Fibroblast of skin of abdomen (primary cell): ENCODE results near the gene CASP3.
"Not testable (repeated sequence)": the region's sequence is repeated elsewhere in the genome, so short reads cannot be mapped to it uniquely, and the experiment has no call there.

Experiments used
- DNase-seq: peaks from one replicate; pipeline ENCODE4 v3.0.0-alpha.2; 2013

The CASP3 gene

DNA sequence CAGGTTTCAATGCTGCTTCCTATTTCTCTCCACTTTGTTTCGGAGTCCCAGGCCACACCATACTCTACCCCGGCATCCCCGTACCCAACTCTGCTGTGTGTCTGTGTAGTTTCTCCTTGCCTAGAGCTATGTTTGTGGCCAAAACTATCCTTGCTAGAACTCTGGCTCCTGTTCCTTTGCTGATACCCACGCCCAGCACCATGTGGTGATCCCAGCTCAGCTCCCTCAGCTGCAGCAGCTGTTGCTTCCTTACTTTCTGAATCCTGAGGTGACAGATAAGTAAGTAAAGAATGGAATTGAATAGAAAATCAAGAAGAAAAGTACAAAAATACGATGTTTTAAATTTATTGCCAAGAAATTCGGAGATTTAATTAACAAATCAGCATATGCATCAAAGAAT, 55.8 kb downstream of the CASP3 start:
- no peak for DNase-seq

DNA sequence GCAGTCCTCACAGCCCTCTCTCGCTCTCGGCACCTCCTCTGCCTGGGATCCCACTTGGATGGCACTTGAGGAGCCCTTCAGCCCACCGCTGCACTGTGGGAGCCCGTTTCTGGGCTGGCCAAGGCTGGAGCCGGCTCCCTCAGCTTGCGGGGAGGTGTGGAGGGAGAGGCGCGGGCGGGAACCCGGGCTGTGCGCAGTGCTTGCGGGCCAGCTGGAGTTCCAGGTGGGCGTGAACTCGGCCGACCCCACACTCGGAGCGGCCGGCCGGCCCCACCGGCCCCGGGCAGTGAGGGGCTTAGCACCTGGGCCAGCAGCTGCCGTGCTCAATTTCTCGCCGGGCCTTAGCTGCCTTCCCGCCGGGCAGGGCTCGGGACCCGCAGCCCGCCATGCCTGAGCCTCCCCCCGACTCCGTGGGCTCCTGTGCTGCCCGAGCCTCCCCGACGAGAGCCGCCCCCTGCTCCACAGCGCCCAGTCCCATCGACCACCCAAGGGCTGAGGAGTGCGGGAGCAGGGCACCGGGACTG, 57.4 kb downstream of the CASP3 start:
- not testable (repeated sequence) for DNase-seq

DNA sequence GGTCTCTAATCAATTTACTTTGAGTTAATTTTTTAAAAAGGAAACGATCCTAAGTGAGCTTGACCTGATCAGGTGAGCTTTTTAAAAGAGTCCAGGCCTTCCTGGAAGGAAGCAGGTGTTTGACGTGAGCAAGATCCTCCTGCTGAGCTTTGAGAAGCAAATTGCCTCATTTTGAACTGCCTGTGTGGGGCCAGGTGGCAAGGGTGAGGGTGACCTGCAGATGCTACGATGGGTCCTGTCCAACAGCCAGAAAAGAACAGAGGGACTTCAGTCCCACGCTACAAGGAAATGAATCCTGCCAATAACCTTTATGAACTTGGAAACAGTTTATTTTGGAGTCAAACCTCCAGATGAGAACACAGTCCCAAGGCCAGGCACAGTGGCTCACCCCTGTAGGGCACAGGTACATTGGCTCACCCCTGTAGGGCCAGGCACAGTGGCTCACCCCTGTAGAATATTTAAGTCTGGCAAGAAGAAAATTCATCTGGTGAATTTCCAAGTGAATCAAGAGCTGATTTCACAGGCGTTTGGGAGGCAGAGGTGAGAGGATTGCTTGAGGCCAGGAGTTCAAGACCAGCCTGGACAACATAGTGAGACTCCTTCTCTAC, 58.1 kb downstream of the CASP3 start:
- DNase-seq = no peak

DNA sequence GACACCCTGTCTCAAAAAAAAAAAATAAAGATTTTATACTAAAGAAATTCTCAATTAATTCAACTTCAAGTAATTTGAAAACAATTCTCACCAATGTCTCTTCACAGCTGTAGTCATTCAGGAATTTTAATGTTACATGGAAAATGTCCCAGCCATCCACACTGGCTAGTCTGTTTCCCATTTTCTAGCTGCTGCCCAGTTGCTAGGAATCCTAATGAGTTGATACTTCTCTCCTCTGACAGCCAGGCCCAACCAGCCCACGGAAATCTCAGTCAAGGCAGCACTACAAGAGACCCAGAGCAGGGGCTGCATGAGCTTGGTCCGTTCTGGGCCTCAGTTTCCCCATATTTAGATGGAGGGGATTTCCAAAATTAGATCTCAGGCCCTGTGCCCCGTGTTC, 59.1 kb downstream of the CASP3 start:
- no peak for DNase-seq

DNA sequence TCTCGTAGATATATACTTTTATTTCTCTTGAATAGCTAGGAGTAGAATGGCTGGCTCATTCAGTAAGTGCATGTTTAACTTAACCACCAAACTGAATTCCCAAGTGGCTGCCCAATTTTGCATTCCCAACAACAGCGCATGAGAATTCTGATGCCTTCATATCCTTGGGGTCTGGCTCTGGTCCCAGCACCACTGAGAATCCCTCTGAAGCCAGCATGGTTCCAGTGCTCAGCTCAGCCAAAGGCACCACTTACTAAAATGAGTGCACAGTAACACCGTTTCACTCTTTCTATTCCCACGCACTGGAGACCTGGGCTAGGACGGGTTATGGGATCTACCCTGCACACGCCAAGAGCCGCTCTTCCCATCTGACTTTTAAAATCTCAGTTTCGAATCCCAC, 60.4 kb downstream of the CASP3 start:
- no peak for DNase-seq

DNA sequence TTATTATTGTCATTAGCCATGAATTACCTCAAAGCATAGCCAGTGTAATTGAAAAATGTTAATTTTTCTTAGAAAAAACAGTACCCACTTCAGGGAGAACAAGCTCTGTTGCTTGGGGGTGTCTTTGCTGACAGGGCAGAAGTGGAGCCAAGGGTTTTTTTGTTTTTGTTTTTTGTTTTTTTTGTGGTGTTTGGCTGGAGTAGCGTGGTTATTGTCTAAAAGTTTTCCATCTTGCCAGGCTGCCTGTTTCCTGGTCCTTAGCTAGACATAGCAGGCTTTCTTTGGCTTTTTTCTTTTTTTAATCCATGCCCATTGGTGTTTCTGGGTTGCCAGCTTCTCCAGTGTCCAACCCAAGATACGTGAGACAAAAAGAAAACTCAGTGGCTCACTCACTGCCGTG, 61.5 kb downstream of the CASP3 start:
- no peak for DNase-seq

DNA sequence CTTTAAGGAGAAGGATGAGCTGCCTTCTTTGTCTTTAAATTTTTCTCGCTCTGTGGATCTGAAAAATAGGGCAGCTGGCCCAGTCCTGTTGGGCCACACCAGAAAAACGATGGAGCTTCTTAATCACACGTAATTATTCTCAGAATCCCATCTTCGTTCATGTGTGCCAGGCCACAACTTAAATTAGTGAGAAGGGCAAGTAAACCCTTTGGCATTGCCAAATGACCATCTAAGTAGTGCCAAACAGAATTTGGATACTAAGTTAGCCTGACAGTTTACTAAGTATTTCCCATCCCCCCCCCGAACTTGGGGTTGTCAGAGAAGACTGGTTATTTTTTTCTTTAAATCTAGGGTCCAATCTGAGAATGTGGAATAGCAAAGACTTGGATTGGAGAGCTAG, 62.0 kb downstream of the CASP3 start:
- DNase-seq = no peak

DNA sequence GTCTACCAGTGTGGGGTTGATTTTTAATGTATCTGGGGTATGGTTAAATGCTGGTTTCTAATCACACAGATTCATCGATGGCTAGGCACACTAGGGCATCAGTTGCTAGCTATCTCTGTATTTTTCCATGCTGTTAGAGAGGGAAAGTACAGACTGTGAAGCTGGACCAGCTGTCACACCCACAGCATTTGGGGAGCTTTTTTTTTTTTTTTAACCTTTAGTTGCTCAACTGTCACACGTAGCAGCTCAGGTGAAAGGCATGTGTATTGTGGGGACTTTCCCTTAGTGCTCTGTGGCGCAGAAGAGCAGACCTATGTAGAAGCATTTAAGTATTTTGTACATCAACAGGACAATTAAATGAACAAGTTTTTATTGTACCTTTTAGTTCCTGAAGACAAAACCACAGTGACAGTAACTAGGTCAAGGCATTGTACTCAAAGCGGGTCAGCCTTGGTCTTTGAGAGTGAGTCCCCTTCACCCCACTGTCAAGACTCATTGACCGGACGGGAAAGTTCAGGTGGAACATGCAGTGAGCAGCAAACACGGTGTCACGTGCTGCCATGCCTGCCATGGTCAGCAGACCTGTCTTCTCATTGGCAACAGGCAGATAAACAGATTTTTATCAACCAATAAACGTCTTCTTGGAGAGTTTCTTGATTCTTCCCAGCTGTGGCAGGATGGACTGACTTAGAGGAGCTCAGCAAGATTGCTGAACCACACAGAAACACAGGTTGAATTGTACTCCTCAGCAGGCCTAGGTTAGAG, 65.3 kb downstream of the CASP3 start:
- no peak for DNase-seq
